HepG2 (cell line): ENCODE measurements around the gene SYNJ2. TPM values are rescaled to one million over a fixed set of nuclear protein-coding genes. Genes with fewer than 3 reads are reported as not detected.
A peak's percentile ranks its signal among the peaks of the same experiment; 100 is the strongest.

Experiments used
- CCDC6 ChIP-seq: sonication (generic); formaldehyde crosslinking; IDR thresholded peaks from 2 replicates; pipeline ENCODE4 v1.8.1; 2022; ENCODE audit warnings: mild to moderate bottlenecking, missing genetic modification reagents, moderate library complexity
- EEA1 ChIP-seq: sonication (generic); formaldehyde crosslinking; IDR thresholded peaks from 2 replicates; pipeline ENCODE4 v1.5.1; 2020; ENCODE audit warnings: mild to moderate bottlenecking, missing genetic modification reagents, borderline replicate concordance
- GABPA ChIP-seq, 2 experiments: IDR thresholded peaks; 2 replicates each; pipeline ENCODE4 v1.6.1; 2011 to 2016; ENCODE audit warnings: low read depth in 2 of 2, low read length in 1 of 2, missing biosample characterization in 1 of 2, missing genetic modification characterization in 1 of 2
- HCFC1 ChIP-seq: fragments of 150-350 bp; IDR thresholded peaks from 2 replicates; pipeline ENCODE4 v1.6.1; 2014; ENCODE audit warnings: low read depth, low read length
- HES4 ChIP-seq: sonication (generic); formaldehyde crosslinking; IDR thresholded peaks from 2 replicates; pipeline ENCODE4 v1.9.0; 2021; ENCODE audit warnings: mild to moderate bottlenecking, missing genetic modification reagents, borderline replicate concordance
- KAT2B ChIP-seq: fragments of 150-350 bp; IDR thresholded peaks from 2 replicates; pipeline ENCODE4 v1.6.1; 2014; ENCODE audit warnings: low read depth, low read length, borderline replicate concordance
- MEIS2 ChIP-seq: sonication (generic); formaldehyde crosslinking; IDR thresholded peaks from 2 replicates; pipeline ENCODE4 v1.9.0; 2021; ENCODE audit warnings: mild to moderate bottlenecking, missing genetic modification reagents
- MTF2 ChIP-seq: sonication (generic); formaldehyde crosslinking; IDR thresholded peaks from 2 replicates; pipeline ENCODE4 v1.5.0; 2020; ENCODE audit warnings: missing genetic modification reagents, borderline replicate concordance
- PRDM4 ChIP-seq: sonication (generic); formaldehyde crosslinking; IDR thresholded peaks from 2 replicates; pipeline ENCODE4 v1.9.0; 2021; ENCODE audit warnings: missing genetic modification reagents, borderline replicate concordance
- SIX4 ChIP-seq: sonication (generic); formaldehyde crosslinking; IDR thresholded peaks from 2 replicates; pipeline ENCODE4 v1.4.0; 2020; ENCODE audit warnings: missing genetic modification reagents
- ZNF205 ChIP-seq: IDR thresholded peaks from 2 replicates; pipeline ENCODE4 v1.6.1; 2018; ENCODE audit warnings: missing biosample characterization, missing genetic modification reagents
- ZNF317 ChIP-seq: sonication (generic); formaldehyde crosslinking; IDR thresholded peaks from 2 replicates; pipeline ENCODE4 v1.5.0; 2020; ENCODE audit warnings: mild to moderate bottlenecking, missing genetic modification reagents
- ZNF577 ChIP-seq: sonication (generic); formaldehyde crosslinking; IDR thresholded peaks from 2 replicates; pipeline ENCODE4 v1.4.0; 2020; ENCODE audit warnings: mild to moderate bottlenecking, low read depth, missing genetic modification reagents, borderline replicate concordance
- polyA plus RNA-seq, 8 experiments: library from polyadenylated mRNA; depleted of rRNA in 3 of 8; stranded (reverse) in 7 of 8; unstranded in 1 of 8; fragments of >200 nt; fragmentation: Illumina TruSeq in 4 of 8; extraction: Trizol in 4 of 8; gene quantifications; 2 replicates each; pipeline versions ENCODE4 v1.2.1 to v1.2.3, GENCODE V29; 2011 to 2016; ENCODE audit warnings: low read depth in 4 of 8, missing spikeins in 1 of 8, mixed read lengths in 1 of 8; ENCODE audit not compliant: insufficient read depth in 1 of 8
- total RNA-seq, 5 experiments: library from RNA; depleted of rRNA; stranded (reverse); fragments of >200 nt; fragmentation: Illumina TruSeq; extraction: Trizol; gene quantifications; 2 replicates each; pipeline ENCODE4 v1.2.3, GENCODE V29; 2016; ENCODE audit warnings: low read depth in 1 of 5
- TF ChIP-seq, protein P1 (sequence below): sonication (generic); formaldehyde crosslinking; IDR thresholded peaks from 2 replicates; pipeline ENCODE4 v1.5.0; 2020; ENCODE audit warnings: mild to moderate bottlenecking, missing genetic modification reagents, borderline replicate concordance
- TF ChIP-seq, protein P2 (sequence below): IDR thresholded peaks from 2 replicates; pipeline ENCODE4 v1.6.1; 2016; ENCODE audit warnings: missing compliant biosample characterization, missing genetic modification reagents, borderline replicate concordance

The SYNJ2 gene
- total and polyA plus RNA-seq, 2 of the 13 experiments (the other 11 are each of a cell fraction or from before 2014, with no cell fraction given) = 39.1 to 57.6 TPM

DNA sequence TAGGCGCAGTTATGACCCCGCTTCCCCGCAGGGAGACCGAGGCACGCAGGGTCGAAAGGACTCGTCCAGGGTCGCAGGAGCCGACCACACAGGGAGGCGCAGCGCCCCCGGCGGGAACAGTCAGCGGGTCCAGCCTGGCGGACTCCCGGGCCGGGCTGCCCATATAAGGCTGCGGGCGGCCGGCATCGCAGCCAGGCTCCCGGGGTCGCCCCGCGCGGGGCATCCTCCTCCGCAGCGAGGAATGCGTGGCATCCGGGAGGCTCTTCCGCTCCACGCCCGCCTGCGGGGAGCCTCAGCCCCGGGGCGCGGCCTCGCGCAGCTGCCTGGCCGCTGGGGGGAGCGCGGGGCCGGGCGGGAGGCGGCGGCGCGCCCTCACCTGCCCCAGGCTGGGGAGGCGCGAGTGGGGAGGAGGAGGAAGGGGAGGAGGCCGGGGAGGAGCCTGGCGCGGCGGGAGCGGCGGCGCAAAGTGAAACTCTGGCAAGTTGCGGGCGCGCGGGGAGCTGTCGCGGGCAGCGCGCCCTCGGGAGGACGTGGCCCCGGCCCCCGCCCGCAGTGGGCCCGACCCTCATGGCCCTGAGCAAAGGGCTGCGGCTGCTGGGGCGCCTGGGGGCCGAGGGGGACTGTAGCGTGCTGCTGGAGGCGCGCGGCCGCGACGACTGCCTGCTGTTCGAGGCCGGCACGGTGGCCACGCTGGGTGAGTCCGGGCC lies at the start of gene SYNJ2 (continued):
- TF ChIP-seq MEIS2 (CRISPR knock-in tag) (peak; percentile 23; the same call in 1 of the 2 replicates), KAT2B (no peak), ZNF205 (no peak), MTF2 (CRISPR knock-in tag) (0 out of 2 replicates have a peak, but pooled peaks have one; percentile 16), GABPA (IDR thresholded peaks at IDR 0.05; ENCODE audit: low read depth, low read length) (no peak), GABPA (CRISPR knock-in tag; IDR thresholded peaks at IDR 0.05; ENCODE audit: low read depth) (no peak), HES4 (CRISPR knock-in tag) (peak; percentile 93), HCFC1 (no peak), ZNF317 (CRISPR knock-in tag) (peak; percentile 87), EEA1 (CRISPR knock-in tag) (peak; percentile 44; the same call in 1 of the 2 replicates), PRDM4 (no peak), CCDC6 (CRISPR knock-in tag) (peak; percentile 72), ZNF577 (CRISPR knock-in tag) (peak; percentile 85; the same call in 1 of the 2 replicates), SIX4 (CRISPR knock-in tag) (peak; percentile 37; the same call in 1 of the 2 replicates)
- TF ChIP-seq, protein P1, sequence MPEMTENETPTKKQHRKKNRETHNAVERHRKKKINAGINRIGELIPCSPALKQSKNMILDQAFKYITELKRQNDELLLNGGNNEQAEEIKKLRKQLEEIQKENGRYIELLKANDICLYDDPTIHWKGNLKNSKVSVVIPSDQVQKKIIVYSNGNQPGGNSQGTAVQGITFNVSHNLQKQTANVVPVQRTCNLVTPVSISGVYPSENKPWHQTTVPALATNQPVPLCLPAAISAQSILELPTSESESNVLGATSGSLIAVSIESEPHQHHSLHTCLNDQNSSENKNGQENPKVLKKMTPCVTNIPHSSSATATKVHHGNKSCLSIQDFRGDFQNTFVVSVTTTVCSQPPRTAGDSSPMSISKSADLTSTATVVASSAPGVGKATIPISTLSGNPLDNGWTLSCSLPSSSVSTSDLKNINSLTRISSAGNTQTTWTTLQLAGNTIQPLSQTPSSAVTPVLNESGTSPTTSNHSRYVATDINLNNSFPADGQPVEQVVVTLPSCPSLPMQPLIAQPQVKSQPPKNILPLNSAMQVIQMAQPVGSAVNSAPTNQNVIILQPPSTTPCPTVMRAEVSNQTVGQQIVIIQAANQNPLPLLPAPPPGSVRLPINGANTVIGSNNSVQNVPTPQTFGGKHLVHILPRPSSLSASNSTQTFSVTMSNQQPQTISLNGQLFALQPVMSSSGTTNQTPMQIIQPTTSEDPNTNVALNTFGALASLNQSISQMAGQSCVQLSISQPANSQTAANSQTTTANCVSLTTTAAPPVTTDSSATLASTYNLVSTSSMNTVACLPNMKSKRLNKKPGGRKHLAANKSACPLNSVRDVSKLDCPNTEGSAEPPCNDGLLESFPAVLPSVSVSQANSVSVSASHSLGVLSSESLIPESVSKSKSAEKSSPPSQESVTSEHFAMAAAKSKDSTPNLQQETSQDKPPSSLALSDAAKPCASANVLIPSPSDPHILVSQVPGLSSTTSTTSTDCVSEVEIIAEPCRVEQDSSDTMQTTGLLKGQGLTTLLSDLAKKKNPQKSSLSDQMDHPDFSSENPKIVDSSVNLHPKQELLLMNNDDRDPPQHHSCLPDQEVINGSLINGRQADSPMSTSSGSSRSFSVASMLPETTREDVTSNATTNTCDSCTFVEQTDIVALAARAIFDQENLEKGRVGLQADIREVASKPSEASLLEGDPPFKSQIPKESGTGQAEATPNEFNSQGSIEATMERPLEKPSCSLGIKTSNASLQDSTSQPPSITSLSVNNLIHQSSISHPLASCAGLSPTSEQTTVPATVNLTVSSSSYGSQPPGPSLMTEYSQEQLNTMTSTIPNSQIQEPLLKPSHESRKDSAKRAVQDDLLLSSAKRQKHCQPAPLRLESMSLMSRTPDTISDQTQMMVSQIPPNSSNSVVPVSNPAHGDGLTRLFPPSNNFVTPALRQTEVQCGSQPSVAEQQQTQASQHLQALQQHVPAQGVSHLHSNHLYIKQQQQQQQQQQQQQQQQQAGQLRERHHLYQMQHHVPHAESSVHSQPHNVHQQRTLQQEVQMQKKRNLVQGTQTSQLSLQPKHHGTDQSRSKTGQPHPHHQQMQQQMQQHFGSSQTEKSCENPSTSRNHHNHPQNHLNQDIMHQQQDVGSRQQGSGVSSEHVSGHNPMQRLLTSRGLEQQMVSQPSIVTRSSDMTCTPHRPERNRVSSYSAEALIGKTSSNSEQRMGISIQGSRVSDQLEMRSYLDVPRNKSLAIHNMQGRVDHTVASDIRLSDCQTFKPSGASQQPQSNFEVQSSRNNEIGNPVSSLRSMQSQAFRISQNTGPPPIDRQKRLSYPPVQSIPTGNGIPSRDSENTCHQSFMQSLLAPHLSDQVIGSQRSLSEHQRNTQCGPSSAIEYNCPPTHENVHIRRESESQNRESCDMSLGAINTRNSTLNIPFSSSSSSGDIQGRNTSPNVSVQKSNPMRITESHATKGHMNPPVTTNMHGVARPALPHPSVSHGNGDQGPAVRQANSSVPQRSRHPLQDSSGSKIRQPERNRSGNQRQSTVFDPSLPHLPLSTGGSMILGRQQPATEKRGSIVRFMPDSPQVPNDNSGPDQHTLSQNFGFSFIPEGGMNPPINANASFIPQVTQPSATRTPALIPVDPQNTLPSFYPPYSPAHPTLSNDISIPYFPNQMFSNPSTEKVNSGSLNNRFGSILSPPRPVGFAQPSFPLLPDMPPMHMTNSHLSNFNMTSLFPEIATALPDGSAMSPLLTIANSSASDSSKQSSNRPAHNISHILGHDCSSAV (CRISPR knock-in tag) = no peak
- TF ChIP-seq, protein P2, sequence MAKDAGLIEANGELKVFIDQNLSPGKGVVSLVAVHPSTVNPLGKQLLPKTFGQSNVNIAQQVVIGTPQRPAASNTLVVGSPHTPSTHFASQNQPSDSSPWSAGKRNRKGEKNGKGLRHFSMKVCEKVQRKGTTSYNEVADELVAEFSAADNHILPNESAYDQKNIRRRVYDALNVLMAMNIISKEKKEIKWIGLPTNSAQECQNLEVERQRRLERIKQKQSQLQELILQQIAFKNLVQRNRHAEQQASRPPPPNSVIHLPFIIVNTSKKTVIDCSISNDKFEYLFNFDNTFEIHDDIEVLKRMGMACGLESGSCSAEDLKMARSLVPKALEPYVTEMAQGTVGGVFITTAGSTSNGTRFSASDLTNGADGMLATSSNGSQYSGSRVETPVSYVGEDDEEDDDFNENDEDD (CRISPR knock-in tag) = peak; percentile 79
